HG03460 (cell line): ENCODE data around the gene TRPT1.

ENCODE experiments used
- ATAC-seq: cut with Tn5 transposase; IDR thresholded peaks from one replicate; pipeline ENCODE4 v1.9.1; 2021; ENCODE audit not compliant: unreplicated experiment

Gene TRPT1, protein sequence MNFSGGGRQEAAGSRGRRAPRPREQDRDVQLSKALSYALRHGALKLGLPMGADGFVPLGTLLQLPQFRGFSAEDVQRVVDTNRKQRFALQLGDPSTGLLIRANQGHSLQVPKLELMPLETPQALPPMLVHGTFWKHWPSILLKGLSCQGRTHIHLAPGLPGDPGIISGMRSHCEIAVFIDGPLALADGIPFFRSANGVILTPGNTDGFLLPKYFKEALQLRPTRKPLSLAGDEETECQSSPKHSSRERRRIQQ

DNA sequence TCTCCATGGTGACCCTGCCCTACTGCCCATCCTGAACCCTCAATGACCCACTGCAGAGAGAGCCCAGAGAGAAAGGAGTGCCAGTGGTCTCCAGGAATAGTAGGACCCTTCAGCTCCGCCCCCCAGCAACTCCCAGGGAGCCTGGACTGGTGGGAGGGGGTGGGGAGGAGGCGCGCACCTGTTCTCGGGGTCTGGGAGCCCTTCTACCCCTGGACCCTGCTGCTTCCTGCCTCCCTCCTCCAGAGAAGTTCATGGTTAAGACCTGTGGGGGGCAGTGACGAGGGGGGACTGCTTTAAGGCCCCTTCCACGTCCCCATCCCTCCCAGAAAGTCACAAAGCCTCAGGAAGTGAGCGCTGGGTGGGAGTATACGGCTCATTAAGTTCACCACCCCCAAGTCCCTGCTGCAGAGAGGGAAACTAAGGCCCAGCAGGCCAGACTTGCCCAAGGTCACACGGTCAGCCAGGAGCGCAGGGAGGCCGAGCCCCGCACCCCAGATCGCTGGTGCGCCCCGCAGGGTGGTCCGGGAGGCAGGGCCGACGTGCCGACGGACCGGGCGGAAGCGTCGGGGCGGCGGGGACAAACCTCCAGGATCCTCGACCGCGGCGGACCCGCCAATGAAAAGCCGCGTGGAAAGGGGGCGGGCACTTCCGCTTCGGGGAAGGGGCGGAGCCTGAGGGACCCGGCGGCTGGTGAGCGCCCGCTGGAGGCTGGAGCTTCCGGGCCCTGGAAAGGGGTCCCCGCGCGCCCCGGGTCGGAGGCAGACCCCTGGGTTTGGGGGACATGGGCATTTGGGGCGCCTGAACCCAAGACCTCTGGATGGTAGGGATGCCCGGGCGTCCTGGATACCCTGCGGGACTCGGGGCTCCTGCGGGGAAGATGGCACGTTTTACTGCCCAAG lies at the start of gene TRPT1, which contains the start of gene NUDT22:
TSS of gene TRPT1 (minus strand) at position 579 of the 899 bp plus-strand sequence. CDS start at position 253, 326 bp downstream.
TSS of gene NUDT22 (plus strand) at position 667 of the 899 bp plus-strand sequence. CDS start 379 bp downstream, outside the sequence.
- ATAC-seq: no peak

DNA sequence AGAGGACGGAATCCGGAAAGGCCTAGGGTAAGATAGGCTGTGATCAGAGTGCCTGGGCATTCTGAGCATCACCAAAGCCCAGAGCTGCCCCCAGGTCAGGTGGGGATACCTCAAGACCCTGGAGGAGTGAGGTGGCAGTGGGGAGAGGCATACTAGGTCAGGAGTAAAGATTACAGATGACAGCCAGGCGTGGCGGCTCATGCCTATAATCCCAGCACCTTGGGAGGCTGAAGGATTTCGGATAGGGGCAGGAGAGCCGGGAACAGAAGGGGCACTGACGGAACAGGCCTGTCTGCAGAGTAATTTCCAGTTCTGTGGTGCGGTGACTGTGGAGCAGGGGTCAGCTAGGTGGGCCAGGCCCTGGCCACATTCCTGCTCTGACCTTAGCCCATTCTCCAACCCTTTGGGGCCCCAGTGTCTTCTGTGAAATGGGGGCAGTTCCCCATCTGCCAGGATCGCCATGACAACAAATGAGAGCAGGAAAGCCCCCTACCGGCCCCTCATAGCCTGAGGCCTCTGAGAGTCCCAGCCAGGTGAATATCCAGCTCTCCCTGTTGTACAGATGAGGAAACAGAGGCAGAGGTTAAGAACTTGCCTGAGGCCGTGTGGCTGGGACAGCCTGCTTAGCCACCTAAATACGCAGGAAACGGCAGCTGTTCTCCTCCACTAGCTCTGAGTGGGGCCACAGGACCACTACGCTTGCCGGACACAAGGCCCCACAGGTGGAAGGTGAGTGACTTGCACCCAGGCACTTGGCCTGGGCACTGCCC lies 49.2 kb upstream of the TRPT1 start:
- ATAC-seq: no peak

DNA sequence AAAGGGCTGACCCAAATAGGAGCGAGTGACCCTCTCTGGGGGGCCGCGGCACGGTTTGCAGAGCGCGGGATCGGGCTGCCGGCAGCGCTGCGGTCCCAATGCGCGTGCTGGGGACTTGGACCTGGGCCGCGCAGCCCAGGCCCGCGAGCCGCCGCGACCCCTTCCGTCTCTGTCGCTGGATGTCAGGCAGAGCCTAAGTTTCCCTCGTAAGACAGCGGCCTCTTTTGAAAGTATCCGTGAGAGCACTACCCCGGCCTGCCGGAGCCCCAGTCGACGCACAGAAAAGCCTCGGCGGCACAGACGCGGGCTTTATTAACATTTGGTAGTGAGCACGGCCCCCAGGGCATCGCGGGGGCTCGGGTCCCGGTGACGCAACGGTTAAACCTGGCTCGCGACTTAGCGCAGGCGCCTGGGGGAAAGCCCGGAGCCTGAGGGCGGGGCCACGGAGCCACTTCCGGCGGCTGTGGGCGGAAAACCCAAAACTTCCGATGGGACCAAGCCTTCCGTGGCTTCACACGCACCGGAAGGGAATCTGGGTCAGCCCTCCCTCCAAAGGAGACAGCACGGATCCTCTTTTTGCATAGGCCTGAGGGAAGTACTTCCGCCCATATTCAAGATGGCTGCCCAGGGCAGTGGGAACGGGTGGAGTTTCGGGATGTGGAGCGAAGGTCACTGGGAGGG lies 43.7 kb upstream of the TRPT1 start:
- peak; percentile 59 for ATAC-seq

DNA sequence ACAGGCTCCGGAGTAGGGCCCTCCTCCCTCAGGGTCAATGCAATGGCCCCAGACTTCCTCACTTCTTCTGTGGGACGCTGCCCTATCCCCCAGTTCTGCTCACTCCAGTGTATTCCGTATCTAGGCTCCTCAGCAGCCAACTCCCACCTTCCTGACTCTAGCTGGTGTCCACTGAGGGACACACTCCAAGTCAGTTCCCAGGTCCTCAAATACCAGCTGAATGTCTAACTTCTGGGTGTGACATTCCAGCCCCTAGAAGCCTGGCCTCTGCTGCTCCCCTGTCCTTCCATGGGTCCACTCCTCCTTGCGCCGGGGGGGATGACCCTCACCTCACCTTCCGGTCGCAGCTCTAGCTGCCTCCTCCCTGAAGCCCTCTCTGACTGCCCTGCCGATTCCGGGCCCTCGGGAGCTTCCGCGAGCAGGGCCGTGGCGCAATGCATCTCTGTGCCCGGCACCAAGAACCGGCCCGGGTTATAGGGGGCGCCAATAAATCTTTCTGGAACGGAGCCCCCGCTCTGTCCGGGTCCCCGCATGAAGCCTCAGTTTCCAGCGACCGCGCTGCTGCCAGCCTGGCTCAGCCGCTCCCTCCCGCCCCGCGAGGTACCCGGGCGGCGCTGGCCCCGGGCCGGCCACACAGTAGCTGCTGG lies 43.0 kb upstream of the TRPT1 start:
- ATAC-seq: peak; percentile 11

DNA sequence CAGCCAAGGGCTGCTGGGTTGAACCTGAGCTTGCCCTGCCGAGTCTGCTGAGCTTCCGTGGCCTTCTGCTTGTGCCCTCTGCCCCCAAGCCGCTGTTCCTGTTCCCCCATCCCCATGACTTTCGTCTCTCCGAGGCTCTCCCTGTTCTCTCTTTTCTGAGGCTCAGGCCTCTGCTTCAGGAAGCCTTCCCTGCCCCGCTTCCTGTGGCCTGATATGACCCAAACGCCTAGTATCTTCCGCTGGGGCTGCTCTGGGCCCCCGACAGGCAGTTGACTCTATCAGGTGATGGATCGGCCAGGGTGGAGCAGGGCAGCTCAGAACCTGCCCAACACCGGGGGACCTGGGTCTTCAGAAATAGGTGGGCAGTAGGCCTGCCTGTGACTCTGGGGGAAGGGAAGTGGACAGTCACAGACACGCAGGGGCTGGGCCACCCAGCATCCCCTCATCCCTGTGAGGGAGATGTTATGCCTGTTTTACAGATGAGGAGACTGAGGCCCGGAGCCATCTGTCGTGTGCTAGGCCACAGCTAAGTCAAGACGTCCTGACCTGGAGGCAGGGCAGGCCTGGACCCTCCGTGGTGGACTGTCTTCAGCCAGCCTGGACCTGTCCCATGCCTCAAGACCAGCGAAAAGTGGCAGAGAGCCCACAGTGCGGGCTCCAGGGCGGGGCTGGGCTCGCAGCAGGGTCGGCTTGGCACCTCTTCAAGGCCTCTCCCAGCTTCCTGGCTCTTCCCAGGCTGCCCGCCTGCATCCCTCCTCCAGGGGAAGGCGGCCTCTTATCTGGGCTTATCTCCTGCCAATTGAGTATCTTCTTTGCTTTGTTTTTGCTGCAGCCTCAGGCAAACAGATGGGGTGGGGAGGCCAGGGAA lies 42.3 kb upstream of the TRPT1 start:
- no peak for ATAC-seq

DNA sequence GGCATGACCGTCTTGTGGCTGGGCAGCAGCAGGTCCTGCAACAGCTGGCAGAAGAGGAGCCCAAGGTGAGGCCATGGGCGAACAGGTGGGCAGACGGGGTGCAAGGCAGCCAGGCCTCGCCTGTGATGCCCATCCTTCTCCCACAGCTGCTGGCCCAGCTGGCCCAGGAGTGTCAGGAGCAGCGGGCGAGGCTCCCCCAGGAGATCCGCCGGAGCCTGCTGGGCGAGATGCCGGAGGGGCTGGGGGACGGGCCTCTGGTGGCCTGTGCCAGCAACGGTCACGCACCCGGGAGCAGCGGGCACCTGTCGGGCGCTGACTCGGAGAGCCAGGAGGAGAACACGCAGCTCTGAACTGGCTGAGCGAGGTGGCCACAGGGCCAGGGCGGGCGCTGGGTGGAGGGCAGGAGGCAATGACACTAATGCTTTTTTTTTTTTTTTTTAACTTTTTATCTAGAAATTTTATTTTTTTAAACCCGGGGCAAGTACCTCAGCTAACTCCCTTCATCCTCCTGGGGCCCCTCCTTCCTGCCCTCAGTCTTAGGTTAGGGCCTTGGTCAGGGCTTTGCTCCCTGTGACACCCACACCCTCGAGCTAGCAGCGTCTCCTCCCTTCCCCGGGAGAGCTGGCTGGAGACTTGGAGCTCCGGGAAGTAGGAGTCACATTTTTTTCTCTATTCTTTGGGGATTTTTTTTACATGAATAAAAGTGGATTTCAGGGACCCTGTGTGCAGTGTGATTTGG lies 41.4 kb upstream of the TRPT1 start:
- ATAC-seq: no peak

DNA sequence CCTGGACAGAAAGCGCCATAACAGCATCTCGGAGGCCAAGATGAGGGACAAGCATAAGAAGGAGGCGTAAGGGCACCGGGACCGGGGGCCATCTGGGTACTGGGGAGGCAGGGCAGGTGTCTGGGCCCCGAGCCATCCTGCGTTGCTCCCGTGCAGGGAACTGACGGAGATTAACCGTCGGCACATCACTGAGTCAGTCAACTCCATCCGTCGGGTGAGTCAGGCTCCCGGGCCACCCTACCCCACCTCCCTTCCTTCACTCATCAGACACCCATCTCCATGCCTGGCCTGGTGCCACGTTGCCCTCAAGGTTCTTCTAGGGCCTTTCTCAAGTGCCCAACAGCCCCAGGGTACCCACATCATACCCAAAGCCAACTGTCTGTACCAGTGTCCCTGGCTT lies 40.4 kb upstream of the TRPT1 start:
- no peak for ATAC-seq

DNA sequence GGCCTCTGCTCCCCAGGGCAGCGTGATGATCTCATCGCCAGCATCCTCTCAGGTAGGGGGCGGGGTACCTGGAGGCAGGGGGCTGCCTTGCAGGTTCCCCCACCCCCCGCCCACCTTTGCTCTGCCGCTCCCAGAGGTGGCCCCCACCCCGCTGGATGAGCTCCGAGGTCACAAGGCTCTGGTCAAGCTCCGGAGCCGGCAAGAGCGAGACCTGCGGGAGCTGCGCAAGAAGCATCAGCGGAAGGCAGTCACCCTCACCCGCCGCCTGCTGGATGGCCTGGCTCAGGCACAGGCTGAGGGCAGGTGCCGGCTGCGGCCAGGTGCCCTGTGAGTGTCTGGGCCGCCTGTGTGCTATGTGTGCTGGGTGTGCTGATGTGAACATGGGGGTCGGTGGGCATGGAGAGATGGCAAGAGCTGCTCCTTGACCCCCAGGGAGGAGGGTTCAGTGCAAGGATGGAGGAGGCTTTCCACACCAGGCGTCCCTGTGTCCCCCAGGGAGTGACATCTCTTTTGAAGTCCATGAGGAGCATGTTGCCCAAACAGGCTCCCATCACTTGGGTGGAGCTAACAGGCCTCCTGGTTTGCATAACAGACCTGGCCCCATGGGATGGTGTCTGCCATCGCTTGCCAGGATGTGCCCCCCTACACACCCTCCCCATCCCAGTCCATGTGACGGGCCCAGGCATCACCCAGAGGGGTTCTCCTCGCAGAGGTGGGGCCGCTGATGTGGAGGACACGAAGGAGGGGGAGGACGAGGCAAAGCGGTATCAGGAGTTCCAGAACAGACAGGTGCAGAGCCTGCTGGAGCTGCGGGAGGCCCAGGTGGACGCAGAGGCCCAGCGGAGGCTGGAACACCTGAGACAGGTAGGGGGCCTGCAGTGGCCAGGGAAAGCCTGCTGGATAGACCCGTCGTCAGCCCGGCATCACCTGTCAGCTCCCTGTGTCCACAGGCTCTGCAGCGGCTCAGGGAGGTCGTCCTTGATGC lies 39.5 kb upstream of the TRPT1 start:
- ATAC-seq: no peak

DNA sequence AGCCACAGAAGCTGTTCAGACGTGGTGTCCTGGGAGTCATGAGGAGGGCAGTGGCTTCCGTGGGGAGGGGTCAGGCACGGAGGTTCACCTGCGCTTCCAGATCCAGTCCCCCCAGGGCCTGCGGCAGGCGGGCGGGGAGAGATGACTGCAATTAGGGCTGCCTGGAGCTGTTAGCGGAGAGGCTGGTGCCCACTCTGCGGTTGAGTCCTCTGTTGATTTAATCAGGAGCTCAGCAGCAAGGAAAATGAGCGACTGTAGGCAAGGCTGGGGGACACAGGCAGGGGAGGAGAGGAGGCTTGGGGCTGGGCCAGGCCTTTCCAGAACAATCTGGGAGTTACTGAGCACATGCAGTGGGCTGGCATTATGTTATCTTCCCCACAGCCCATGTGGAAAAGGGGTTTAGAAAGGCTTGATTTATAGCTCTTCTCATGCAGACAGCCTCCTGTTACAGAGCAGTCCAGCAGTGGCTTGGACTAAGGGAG lies 38.4 kb upstream of the TRPT1 start:
- ATAC-seq: no peak

DNA sequence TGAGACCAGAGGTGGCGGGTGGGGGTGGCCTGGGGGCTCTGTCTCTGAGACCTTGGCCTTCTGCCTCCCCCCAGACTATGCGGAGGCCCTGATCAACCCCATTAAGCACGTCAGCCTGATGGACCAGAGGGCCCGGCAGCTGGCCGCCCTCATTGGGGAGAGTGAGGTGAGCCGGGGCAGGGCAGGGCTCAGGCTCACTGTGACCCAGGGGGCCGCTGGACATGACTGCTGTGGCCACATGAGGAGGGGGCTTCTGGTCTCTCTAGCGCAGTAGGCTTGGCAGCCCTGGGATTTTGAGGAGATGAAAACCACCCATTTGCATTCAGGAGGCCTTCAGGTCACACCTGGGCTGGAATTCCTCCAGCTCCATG lies 37.9 kb upstream of the TRPT1 start:
- no peak for ATAC-seq

DNA sequence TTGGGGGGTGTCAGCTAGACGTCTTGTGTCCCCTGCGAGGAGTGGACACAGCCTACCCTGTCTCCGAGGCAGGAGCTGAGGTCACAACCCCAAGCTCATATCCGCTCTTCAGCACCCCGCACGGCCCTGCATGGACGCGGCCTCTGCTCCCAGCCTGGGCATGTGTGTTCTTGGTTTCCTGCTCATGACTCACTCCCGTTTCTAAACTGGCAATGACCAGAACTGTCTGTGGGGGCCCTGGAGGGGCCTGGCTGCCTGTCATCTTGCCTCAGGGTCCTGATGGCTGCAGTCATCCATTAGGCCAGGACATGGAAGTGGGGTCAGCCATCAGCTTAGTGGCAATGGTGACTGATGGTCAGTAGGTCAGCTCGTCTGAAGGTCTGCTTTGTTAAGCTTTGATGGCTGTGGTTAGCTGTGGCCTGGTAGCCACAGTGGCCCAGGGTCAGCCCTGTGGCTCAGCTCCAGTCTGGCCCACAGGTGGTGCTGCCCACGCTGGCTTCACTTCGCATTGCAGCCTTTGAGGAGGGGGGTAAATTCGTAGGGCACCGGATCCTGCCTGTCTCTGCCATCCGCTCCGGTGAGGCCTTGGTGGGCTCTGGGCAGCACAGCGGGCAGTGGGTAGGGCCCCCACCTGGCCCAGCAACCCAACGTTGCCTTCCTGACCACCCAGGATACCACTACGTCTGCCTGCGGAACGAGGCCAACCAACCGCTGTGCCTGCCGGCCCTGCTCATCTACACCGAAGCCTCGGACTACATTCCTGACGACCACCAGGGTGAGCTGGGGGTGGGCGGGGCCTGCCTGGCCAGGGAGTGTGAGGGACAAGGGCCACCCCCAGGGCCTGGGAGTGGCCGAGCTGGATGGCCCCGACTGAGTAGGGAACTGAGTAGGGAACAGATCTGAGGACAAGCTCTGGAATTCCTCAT lies 37.3 kb upstream of the TRPT1 start:
- ATAC-seq: no peak

DNA sequence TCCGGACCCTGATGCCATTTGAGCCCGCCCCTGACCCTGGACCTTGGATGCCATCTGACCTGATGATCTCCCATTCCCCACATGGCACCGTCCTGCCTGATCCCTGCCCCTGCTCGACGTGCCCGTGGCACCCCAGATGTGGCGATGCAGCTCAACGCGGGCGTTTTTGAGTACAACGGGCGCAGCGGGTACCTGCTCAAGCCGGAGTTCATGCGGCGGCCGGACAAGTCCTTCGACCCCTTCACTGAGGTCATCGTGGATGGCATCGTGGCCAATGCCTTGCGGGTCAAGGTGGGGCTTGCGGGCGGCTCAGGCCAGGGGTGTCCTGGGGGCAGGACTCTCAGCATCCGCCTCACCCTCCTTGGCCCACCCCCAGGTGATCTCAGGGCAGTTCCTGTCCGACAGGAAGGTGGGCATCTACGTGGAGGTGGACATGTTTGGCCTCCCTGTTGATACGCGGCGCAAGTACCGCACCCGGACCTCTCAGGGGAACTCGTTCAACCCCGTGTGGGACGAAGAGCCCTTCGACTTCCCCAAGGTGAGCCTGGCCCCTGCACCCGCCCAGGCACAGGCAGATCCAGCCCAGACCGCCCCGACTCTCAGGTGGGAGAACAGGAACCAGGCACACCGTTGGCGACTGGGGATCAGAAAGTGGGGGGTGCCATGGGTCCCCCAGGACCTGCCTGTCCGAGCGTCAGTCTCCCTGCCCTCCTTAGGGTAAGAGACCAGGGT lies 36.5 kb upstream of the TRPT1 start:
- no peak for ATAC-seq

DNA sequence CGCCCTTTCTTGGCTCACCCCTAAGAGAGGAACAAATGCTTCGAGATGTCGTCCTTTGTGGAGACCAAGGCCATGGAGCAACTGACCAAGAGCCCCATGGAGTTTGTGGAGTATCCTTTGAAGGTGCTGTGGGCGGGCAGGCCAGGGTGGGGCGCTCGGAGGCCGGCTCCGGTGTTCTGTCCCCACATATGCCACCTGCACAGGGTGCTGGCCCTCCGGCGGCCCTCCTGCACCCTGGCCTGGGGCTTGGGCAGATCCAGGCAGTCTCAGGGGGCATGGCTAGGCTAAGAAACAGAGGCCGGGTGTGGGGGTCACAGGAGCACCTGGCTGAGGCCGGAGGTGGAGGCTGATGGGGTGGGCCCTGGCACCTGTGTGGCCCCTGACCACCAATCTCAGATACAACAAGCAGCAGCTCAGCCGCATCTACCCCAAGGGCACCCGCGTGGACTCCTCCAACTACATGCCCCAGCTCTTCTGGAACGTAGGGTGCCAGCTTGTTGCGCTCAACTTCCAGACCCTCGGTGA lies 35.6 kb upstream of the TRPT1 start:
- no peak for ATAC-seq

DNA sequence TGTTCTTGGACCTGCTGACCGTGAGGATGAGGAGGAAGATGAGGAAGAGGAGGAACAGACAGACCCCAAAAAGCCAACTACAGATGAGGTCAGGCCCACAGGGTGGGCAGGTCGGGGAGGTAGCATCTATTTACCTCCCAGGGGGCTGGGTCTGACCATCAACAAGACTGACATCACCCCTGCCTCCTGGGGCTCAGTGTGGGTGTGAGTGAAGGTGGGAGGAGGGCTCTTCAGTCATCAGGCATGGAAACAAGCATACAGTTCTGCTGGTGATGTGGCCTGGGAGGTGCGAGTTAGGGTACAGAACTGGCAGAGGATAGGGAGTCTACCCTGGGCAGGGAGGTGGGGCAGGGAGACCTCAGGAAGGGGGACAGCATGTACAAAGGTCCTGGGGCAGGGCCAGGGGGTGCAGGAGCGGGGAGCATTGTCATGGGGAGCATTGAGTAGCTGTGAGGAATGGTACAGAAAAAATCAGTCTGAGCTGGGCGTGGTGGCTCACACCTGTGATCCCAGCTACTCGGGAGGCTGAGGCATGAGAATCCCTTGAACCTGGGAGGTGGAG lies 34.2 kb upstream of the TRPT1 start:
- ATAC-seq: no peak

DNA sequence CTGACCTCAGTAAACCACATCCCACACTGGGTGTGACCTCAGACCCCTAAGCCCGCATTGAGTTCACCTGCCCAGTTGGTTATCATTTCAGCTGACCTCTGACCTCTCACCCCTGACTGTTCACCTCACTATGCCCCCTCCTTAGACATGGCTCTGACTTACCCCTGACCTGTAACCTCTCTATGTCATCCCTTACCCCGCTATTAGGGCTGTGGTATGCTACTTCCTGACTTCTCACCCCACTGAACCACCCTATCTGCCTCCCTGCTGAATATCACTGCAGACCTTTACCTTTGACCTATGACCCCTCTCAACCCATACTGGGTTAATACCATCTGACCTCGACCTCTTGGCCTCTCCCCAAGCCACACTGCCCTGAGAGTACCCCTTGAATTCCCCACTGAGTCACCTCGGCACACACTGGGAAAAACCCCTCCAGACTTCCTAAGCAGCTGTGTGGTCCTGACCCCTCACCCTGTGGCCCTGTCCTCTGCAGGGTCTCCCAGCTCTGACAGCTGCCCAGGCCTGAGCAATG lies 33.6 kb upstream of the TRPT1 start:
- ATAC-seq: no peak
